HUES64 (cell line): ENCODE data around the gene DIP2C.

Experiments used
- H3K27ac ChIP-seq: 2 replicates; pipeline ENCODE4 v1.7.0; 2013; ENCODE audit warnings: low read depth, low read length, inconsistent platforms
- H3K27me3 ChIP-seq: 2 replicates; pipeline ENCODE4 v1.6.1; 2013; ENCODE audit warnings: mild to moderate bottlenecking, low read length; ENCODE audit not compliant: insufficient read depth
- H3K36me3 ChIP-seq: 2 replicates; pipeline ENCODE4 v1.6.1; 2013; ENCODE audit warnings: mild to moderate bottlenecking, low read length; ENCODE audit not compliant: insufficient read depth
- H3K4me1 ChIP-seq: 2 replicates; pipeline ENCODE4 v1.6.1; 2013; ENCODE audit warnings: mild to moderate bottlenecking, low read length, moderate library complexity; ENCODE audit not compliant: insufficient read depth
- H3K4me3 ChIP-seq: 2 replicates; pipeline ENCODE4 v1.5.1; 2013; ENCODE audit warnings: mild to moderate bottlenecking, low read length, moderate library complexity
- H3K9ac ChIP-seq: 2 replicates; pipeline ENCODE4 v1.6.1; 2013; ENCODE audit warnings: mild to moderate bottlenecking, low read depth, low read length
- H3K9me3 ChIP-seq: 2 replicates; pipeline ENCODE4 v1.6.1; 2013; ENCODE audit warnings: low read depth, low read length; ENCODE audit not compliant: insufficient read depth
- WGBS: fragments of 150-250, 120-280 bp; methylation state at CpG from one replicate; pipeline ENCODE4 v1.1.7; 2013; ENCODE audit warnings: missing lambda C conversion rate; 5-methylcytosine and 5-hydroxymethylcytosine counted together

The DIP2C gene

GRCh38 chr10:571166-571565, 118.3 kb downstream of the DIP2C start:
- Histone ChIP-seq H3K27me3 (no peaks in the 10 kb centered on the region), H3K27ac (no peak overlapping the region), H3K4me1 (0 out of 2 replicates have a peak, but pooled peaks cover 5% of the 10 kb centered on the region), H3K9me3 (no peaks in the 10 kb centered on the region), H3K4me3 (no peak overlapping the region), H3K36me3 (no peaks in the 10 kb centered on the region), H3K9ac (no peak overlapping the region)
- 88% methylated on average over 13 of the region's 13 CpGs for WGBS

- H3K9ac ChIP-seq = no peak overlapping the region
- H3K9me3 ChIP-seq = no peaks in the 10 kb centered on the region
- H3K4me3 ChIP-seq = no peak overlapping the region
- 95% methylated on average over 20 of the region's 20 CpGs for whole genome bisulfite sequencing
- 0 out of 2 replicates have a peak, but pooled peaks cover 5% of the 10 kb centered on the region for H3K4me1 ChIP-seq
- H3K27me3 ChIP-seq = no peaks in the 10 kb centered on the region
- H3K36me3 ChIP-seq = no peaks in the 10 kb centered on the region
- no peak overlapping the region for H3K27ac ChIP-seq
Measured at GRCh38 chr10:570628-571163, 118.8 kb downstream of the DIP2C start.

- H3K9ac ChIP-seq = no peak overlapping the region
- H3K36me3 ChIP-seq = no peaks in the 10 kb centered on the region
- no peaks in the 10 kb centered on the region for H3K27me3 ChIP-seq
- WGBS = 93% methylated on average over 7 of the region's 7 CpGs
- 0 out of 2 replicates have a peak, but pooled peaks cover 5% of the 10 kb centered on the region for H3K4me1 ChIP-seq
- no peak overlapping the region for H3K27ac ChIP-seq
- no peaks in the 10 kb centered on the region for H3K9me3 ChIP-seq
- H3K4me3 ChIP-seq = no peak overlapping the region
Measured at GRCh38 chr10:569961-570627, 119.4 kb downstream of the DIP2C start.

GRCh38 chr10:568848-569247, 120.6 kb downstream of the DIP2C start:
- 95% methylated on average over 7 of the region's 7 CpGs for WGBS
- Histone ChIP-seq H3K9me3 (peaks cover 8% of the 10 kb centered on the region), H3K27me3 (no peaks in the 10 kb centered on the region), H3K9ac (no peak overlapping the region), H3K27ac (no peak overlapping the region), H3K4me1 (0 out of 2 replicates have a peak, but pooled peaks cover 5% of the 10 kb centered on the region), H3K4me3 (no peak overlapping the region), H3K36me3 (no peaks in the 10 kb centered on the region)

- 94% methylated on average over 12 of the region's 12 CpGs for WGBS
- H3K4me1 ChIP-seq = 0 out of 2 replicates have a peak, but pooled peaks cover 2% of the 10 kb centered on the region
- peaks cover 9% of the 10 kb centered on the region for H3K9me3 ChIP-seq
- no peak overlapping the region for H3K27ac ChIP-seq
- H3K4me3 ChIP-seq = no peak overlapping the region
- no peaks in the 10 kb centered on the region for H3K27me3 ChIP-seq
- H3K36me3 ChIP-seq = no peaks in the 10 kb centered on the region
- no peak overlapping the region for H3K9ac ChIP-seq
Measured at GRCh38 chr10:567869-568268, 121.6 kb downstream of the DIP2C start.

- H3K9ac ChIP-seq = no peak overlapping the region
- H3K4me1 ChIP-seq = no peaks in the 10 kb centered on the region
- H3K9me3 ChIP-seq = peaks cover 9% of the 10 kb centered on the region
- no peak overlapping the region for H3K4me3 ChIP-seq
- 94% methylated on average over 22 of the region's 22 CpGs for WGBS
- no peaks in the 10 kb centered on the region for H3K36me3 ChIP-seq
- no peak overlapping the region for H3K27ac ChIP-seq
- no peaks in the 10 kb centered on the region for H3K27me3 ChIP-seq
Measured at GRCh38 chr10:566241-566885, 123.1 kb downstream of the DIP2C start.

- H3K36me3 ChIP-seq = no peaks in the 10 kb centered on the region
- peaks cover 9% of the 10 kb centered on the region for H3K9me3 ChIP-seq
- H3K4me1 ChIP-seq = no peaks in the 10 kb centered on the region
- no peak overlapping the region for H3K27ac ChIP-seq
- H3K9ac ChIP-seq = no peak overlapping the region
- H3K4me3 ChIP-seq = no peak overlapping the region
- H3K27me3 ChIP-seq = no peaks in the 10 kb centered on the region
- 91% methylated on average over 13 of the region's 13 CpGs for WGBS
Measured at GRCh38 chr10:565676-566075, 123.8 kb downstream of the DIP2C start.

- Histone ChIP-seq H3K9me3 (peaks cover 9% of the 10 kb centered on the region), H3K27ac (no peak overlapping the region)
- 94% methylated on average over 5 of the region's 5 CpGs for WGBS
Measured at GRCh38 chr10:565146-565545, 124.3 kb downstream of the DIP2C start.

DNA sequence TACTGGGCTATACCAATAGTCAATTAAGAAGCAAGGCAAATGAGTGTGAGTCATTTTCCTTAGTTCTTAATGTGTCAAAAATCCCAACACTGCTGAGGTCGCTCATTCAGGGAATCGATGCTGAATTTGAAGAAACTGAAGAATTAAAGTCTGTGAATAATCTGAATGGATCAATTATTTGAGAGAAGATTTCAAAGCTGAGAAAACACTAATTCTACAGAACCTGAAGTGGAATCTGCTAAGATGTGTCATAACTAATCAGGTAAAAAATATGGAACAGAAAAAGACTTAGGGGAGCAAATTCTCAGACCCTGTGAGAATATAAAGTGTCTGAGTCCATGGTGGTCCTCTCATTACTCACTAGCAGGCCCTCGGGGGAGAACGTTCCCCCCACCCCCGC, 125.6 kb downstream of the DIP2C start:
- H3K27ac ChIP-seq = no peak overlapping the region
- 97% methylated on average over 5 of the region's 5 CpGs for WGBS
- H3K27me3 ChIP-seq = no peaks in the 10 kb centered on the region
- no peak overlapping the region for H3K4me3 ChIP-seq
- H3K9ac ChIP-seq = no peak overlapping the region
- H3K4me1 ChIP-seq = peaks cover 6% of the 10 kb centered on the region
- H3K9me3 ChIP-seq = peaks cover 9% of the 10 kb centered on the region
- H3K36me3 ChIP-seq = no peaks in the 10 kb centered on the region

More at GRCh38 chr10:565146-565545, 124.3 kb downstream of the DIP2C start:
- no peaks in the 10 kb centered on the region for H3K4me1 ChIP-seq
- H3K27me3 ChIP-seq = no peaks in the 10 kb centered on the region
- no peak overlapping the region for H3K4me3 ChIP-seq
- no peaks in the 10 kb centered on the region for H3K36me3 ChIP-seq
- no peak overlapping the region for H3K9ac ChIP-seq

GRCh38 chr10:562142-562541, 127.3 kb downstream of the DIP2C start:
- no peaks in the 10 kb centered on the region for H3K36me3 ChIP-seq
- no peak overlapping the region for H3K27ac ChIP-seq
- no peak overlapping the region for H3K4me3 ChIP-seq
- peaks cover 9% of the 10 kb centered on the region for H3K9me3 ChIP-seq
- peaks cover 15% of the 10 kb centered on the region for H3K4me1 ChIP-seq
- H3K9ac ChIP-seq = no peak overlapping the region
- WGBS = 94% methylated on average over 4 of the region's 4 CpGs
- no peaks in the 10 kb centered on the region for H3K27me3 ChIP-seq

DNA sequence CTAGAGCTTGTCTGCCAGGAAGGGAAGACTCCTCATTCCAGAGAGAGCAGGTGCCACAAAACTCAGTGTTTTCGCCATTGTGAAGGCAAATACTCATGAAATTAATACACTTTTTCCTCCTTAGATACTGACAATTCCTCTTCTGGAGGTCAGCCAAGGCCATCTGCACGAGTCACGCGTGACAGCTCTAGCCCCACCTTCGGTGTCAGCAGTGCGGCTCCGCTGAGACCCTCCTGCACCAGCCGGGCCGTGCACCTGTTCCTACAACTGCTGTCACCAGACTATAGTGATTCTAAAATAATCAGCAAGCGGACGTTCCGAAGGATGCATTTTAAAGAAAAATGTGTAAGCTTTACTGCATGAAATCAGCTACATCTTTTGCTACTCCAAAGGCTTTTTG, 127.7 kb downstream of the DIP2C start:
- H3K4me3 ChIP-seq = no peak overlapping the region
- peaks cover 19% of the 10 kb centered on the region for H3K4me1 ChIP-seq
- 96% methylated on average over 12 of the region's 12 CpGs for WGBS
- no peaks in the 10 kb centered on the region for H3K27me3 ChIP-seq
- H3K36me3 ChIP-seq = no peaks in the 10 kb centered on the region
- H3K9me3 ChIP-seq = peaks cover 9% of the 10 kb centered on the region
- H3K27ac ChIP-seq = no peak overlapping the region
- no peak overlapping the region for H3K9ac ChIP-seq
